GM12878 (cell line): Measurements from ENCODE around the gene DBN1. TPM values are rescaled to one million over a fixed set of nuclear protein-coding genes. Genes with fewer than 3 reads are reported as not detected.

Experiments
- ATF3 ChIP-seq: IDR thresholded peaks from 2 replicates; pipeline ENCODE4 v1.6.1; 2011; ENCODE audit warnings: low read depth, mild to moderate bottlenecking, low read length, moderate library complexity, borderline replicate concordance; ENCODE audit errors: extremely low read depth
- MAX ChIP-seq: IDR thresholded peaks from 2 replicates; pipeline ENCODE4 v1.6.1; 2012; ENCODE audit warnings: low read depth, low read length, improper control_type of control experiment
- STAT3 ChIP-seq: IDR thresholded peaks from 2 replicates; pipeline ENCODE4 v1.6.1; 2011; ENCODE audit warnings: low read depth, low read length, improper control_type of control experiment
- SUPT20H ChIP-seq: IDR thresholded peaks from 2 replicates; pipeline ENCODE4 v1.6.1; 2011; ENCODE audit warnings: low read depth, mild to moderate bottlenecking, low read length, moderate library complexity, borderline replicate concordance; ENCODE audit not compliant: control insufficient read depth
- TCF3 ChIP-seq: IDR thresholded peaks from 2 replicates; pipeline ENCODE4 v1.6.1; 2012; ENCODE audit warnings: low read depth, mild to moderate bottlenecking, low read length, borderline replicate concordance; ENCODE audit not compliant: insufficient read depth
- polyA plus RNA-seq, 11 experiments: library from polyadenylated mRNA; depleted of rRNA in 4 of 11; unstranded in 6 of 11; stranded (reverse) in 5 of 11; fragments of >200 nt; fragmentation: Nextera tagmentation in 4 of 11; fragmentation: Illumina TruSeq in 1 of 11; extraction: Ambion mirVana in 4 of 11; extraction: Trizol in 1 of 11; gene quantifications; 1 replicate in 1 of 11; 2 replicates in 10 of 11; pipeline versions ENCODE4 v1.2.1 to v1.2.3, GENCODE V29; 2011 to 2016; ENCODE audit warnings: inconsistent platforms in 2 of 11, missing spikeins in 2 of 11, low read depth in 1 of 11
- total RNA-seq, 4 experiments: library from RNA; depleted of rRNA in 3 of 4; stranded (reverse); fragments of >200 nt in 3 of 4; fragmentation: Illumina TruSeq in 1 of 4; extraction: Trizol in 1 of 4; gene quantifications; 2 replicates each; pipeline versions ENCODE4 v1.2.1 to v1.2.3, GENCODE V29; 2013 to 2021
- TF ChIP-seq, protein P1 (sequence below): IDR thresholded peaks from 2 replicates; pipeline ENCODE4 v1.6.1; 2012; ENCODE audit warnings: improper control_type of control experiment, low read depth, low read length; ENCODE audit not compliant: insufficient replicate concordance

Gene DBN1
- total and polyA plus RNA-seq, 10 of the 15 experiments (the other 5 are each of a cell fraction or from before 2014, with no cell fraction given), result 0.18 to 81.0 (median 27.9) TPM

GRCh38 chr5:177445052-177445916 is 28.1 kb downstream of the DBN1 start (continued):
- no peak for TF ChIP-seq MAX
- TF ChIP-seq TCF3, result 0 out of 2 replicates have a peak, but pooled peaks have one; percentile 62
- TF ChIP-seq, protein P1, sequence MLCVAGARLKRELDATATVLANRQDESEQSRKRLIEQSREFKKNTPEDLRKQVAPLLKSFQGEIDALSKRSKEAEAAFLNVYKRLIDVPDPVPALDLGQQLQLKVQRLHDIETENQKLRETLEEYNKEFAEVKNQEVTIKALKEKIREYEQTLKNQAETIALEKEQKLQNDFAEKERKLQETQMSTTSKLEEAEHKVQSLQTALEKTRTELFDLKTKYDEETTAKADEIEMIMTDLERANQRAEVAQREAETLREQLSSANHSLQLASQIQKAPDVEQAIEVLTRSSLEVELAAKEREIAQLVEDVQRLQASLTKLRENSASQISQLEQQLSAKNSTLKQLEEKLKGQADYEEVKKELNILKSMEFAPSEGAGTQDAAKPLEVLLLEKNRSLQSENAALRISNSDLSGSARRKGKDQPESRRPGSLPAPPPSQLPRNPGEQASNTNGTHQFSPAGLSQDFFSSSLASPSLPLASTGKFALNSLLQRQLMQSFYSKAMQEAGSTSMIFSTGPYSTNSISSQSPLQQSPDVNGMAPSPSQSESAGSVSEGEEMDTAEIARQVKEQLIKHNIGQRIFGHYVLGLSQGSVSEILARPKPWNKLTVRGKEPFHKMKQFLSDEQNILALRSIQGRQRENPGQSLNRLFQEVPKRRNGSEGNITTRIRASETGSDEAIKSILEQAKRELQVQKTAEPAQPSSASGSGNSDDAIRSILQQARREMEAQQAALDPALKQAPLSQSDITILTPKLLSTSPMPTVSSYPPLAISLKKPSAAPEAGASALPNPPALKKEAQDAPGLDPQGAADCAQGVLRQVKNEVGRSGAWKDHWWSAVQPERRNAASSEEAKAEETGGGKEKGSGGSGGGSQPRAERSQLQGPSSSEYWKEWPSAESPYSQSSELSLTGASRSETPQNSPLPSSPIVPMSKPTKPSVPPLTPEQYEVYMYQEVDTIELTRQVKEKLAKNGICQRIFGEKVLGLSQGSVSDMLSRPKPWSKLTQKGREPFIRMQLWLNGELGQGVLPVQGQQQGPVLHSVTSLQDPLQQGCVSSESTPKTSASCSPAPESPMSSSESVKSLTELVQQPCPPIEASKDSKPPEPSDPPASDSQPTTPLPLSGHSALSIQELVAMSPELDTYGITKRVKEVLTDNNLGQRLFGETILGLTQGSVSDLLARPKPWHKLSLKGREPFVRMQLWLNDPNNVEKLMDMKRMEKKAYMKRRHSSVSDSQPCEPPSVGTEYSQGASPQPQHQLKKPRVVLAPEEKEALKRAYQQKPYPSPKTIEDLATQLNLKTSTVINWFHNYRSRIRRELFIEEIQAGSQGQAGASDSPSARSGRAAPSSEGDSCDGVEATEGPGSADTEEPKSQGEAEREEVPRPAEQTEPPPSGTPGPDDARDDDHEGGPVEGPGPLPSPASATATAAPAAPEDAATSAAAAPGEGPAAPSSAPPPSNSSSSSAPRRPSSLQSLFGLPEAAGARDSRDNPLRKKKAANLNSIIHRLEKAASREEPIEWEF, result no peak
- no peak for TF ChIP-seq SUPT20H
- TF ChIP-seq STAT3, result no peak
- TF ChIP-seq ATF3, result no peak
- TF ChIP-seq, all 136 proteins: peak for 7
